ENCODE data around the gene THAP7.

THAP7 gene

GRCh38 chr22:20990184-20991180 lies 11.4 kb downstream of the THAP7 start:
- no peaks in the 10 kb centered on the region for H3K9me3 ChIP-seq
- H3K36me3 ChIP-seq, result peaks cover 70% of the 10 kb centered on the region
- H3K4me3 ChIP-seq (ENCODE audit: low read depth in 1 of 2, low read length in 1 of 2), result no peak overlapping the region
- no peaks in the 10 kb centered on the region for H3K4me1 ChIP-seq (ENCODE audit: control insufficient read depth in 1 of 2, insufficient read depth in 1 of 2, low read depth in 1 of 2, low read length in 1 of 2)
- TF ChIP-seq, protein P1, sequence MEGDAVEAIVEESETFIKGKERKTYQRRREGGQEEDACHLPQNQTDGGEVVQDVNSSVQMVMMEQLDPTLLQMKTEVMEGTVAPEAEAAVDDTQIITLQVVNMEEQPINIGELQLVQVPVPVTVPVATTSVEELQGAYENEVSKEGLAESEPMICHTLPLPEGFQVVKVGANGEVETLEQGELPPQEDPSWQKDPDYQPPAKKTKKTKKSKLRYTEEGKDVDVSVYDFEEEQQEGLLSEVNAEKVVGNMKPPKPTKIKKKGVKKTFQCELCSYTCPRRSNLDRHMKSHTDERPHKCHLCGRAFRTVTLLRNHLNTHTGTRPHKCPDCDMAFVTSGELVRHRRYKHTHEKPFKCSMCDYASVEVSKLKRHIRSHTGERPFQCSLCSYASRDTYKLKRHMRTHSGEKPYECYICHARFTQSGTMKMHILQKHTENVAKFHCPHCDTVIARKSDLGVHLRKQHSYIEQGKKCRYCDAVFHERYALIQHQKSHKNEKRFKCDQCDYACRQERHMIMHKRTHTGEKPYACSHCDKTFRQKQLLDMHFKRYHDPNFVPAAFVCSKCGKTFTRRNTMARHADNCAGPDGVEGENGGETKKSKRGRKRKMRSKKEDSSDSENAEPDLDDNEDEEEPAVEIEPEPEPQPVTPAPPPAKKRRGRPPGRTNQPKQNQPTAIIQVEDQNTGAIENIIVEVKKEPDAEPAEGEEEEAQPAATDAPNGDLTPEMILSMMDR (IDR thresholded peaks at IDR 0.05), result no peak
- H3K27me3 ChIP-seq, result no peaks in the 10 kb centered on the region
- H3K27ac ChIP-seq, result no peak overlapping the region

GRCh38 chr22:20989323-20990138 lies 12.4 kb downstream of the THAP7 start:
- Histone ChIP-seq H3K4me3 (ENCODE audit: low read depth in 1 of 2, low read length in 1 of 2) (no peak overlapping the region), H3K9me3 (no peaks in the 10 kb centered on the region), H3K4me1 (ENCODE audit: control insufficient read depth in 1 of 2, insufficient read depth in 1 of 2, low read depth in 1 of 2, low read length in 1 of 2) (no peaks in the 10 kb centered on the region), H3K27me3 (no peaks in the 10 kb centered on the region), H3K27ac (no peak overlapping the region), H3K36me3 (peaks cover 63% of the 10 kb centered on the region)
- TF ChIP-seq, protein P1 (IDR thresholded peaks at IDR 0.05), result no peak

- Histone ChIP-seq H3K4me3 (ENCODE audit: low read depth in 1 of 2, low read length in 1 of 2) (no peak overlapping the region), H3K36me3 (peaks cover 55% of the 10 kb centered on the region), H3K27me3 (no peaks in the 10 kb centered on the region), H3K27ac (no peak overlapping the region), H3K9me3 (no peaks in the 10 kb centered on the region), H3K4me1 (ENCODE audit: control insufficient read depth in 1 of 2, insufficient read depth in 1 of 2, low read depth in 1 of 2, low read length in 1 of 2) (no peaks in the 10 kb centered on the region)
- TF ChIP-seq, protein P1 (IDR thresholded peaks at IDR 0.05), result no peak
Observed at GRCh38 chr22:20988573-20989322, 13.2 kb downstream of the THAP7 start.

- Histone ChIP-seq H3K27me3 (no peaks in the 10 kb centered on the region), H3K4me1 (ENCODE audit: control insufficient read depth in 1 of 2, insufficient read depth in 1 of 2, low read depth in 1 of 2, low read length in 1 of 2) (peaks cover 7% of the 10 kb centered on the region in 2 experiments), H3K9me3 (no peaks in the 10 kb centered on the region), H3K4me3 (ENCODE audit: low read depth in 1 of 2, low read length in 1 of 2) (no peak overlapping the region), H3K36me3 (peaks cover 41% of the 10 kb centered on the region), H3K27ac (no peak overlapping the region)
- TF ChIP-seq, protein P1 (IDR thresholded peaks at IDR 0.05), result no peak
Observed at GRCh38 chr22:20987375-20987774, 14.5 kb downstream of the THAP7 start.

DNA sequence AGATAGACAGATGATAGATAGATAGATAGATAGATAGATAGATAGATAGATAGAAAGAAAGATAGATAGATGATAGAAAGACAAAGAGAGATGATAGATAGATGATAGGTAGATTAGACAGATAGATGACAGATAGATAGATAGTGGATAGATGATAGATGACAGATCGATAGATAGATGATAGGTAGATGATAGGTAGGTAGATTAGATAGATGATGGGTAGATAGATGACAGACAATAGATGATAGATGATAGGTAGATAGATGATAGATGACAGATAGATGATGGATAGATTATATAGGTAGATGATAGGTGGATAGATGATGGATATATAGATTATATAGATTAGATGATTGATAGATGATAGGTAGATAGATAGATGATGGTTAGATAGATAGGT lies 15.6 kb downstream of the THAP7 start:
- Histone ChIP-seq H3K27me3 (no peaks in the 10 kb centered on the region), H3K27ac (no peak overlapping the region), H3K9me3 (no peaks in the 10 kb centered on the region), H3K4me1 (ENCODE audit: control insufficient read depth in 1 of 2, insufficient read depth in 1 of 2, low read depth in 1 of 2, low read length in 1 of 2) (peaks cover 14% of the 10 kb centered on the region in 2 experiments), H3K4me3 (ENCODE audit: low read depth in 1 of 2, low read length in 1 of 2) (no peak overlapping the region), H3K36me3 (peaks cover 31% of the 10 kb centered on the region)
- TF ChIP-seq, protein P1 (IDR thresholded peaks at IDR 0.05), result no peak
